ENCODE data around the gene EDDM13. TPM values are rescaled to one million over a fixed set of nuclear protein-coding genes. Genes with fewer than 3 reads are reported as not detected.

EDDM13 gene
- total and polyA plus RNA-seq, 2 donors (not counting 3 experiments of a cell fraction or from before 2014, with no cell fraction given), result 0.51 TPM; not detected in 1

GRCh38 chr19:56299688-56300087, 27.1 kb downstream of the EDDM13 start:
- no TSS peak for BruUV-seq (replicated peaks)
- no peaks in the 10 kb centered on the region for H3K79me2 ChIP-seq (ENCODE audit: control insufficient read depth, insufficient read depth, low read length)
- intact Hi-C loops (cut with micrococcal nuclease) (no loop called here), dilution Hi-C loops (cut with MboI; ENCODE audit: extremely low pct_ligation_motif_present, low sequenced_read_pairs) (no loop called here)
- no peaks in the 10 kb centered on the region for H3K9me1 ChIP-seq (replicated peaks; ENCODE audit: control insufficient read depth, extremely low read depth, insufficient read depth, low read length)
- no peak overlapping the region for H2AFZ ChIP-seq (ENCODE audit: low read depth, low read length)
- no peak for DNase-seq (ENCODE audit: low read depth, low spot score)
- H3K9ac ChIP-seq (replicated peaks; ENCODE audit: extremely low read depth, insufficient read depth, low read length), result no peak overlapping the region
- POLR2A ChIA-PET, result no interaction called here
- TF ChIP-seq FOS (IDR thresholded peaks at IDR 0.05; ENCODE audit: borderline replicate concordance, insufficient read depth, low read length) (no peak), MAX (IDR thresholded peaks at IDR 0.05; ENCODE audit: insufficient read depth, insufficient read length) (no peak), POLR2AphosphoS5 (IDR thresholded peaks at IDR 0.05; ENCODE audit: insufficient read depth, low read depth, low read length) (no peak), GATA2 (IDR thresholded peaks at IDR 0.05; ENCODE audit: insufficient read depth, insufficient read length, low read depth, low read length) (no peak), MYC (IDR thresholded peaks at IDR 0.05; ENCODE audit: low read depth, low read length) (no peak), CTCF (IDR thresholded peaks at IDR 0.05; ENCODE audit: extremely low read depth in 1 of 2, insufficient read depth in 1 of 2, low read depth in 1 of 2, low read length in 2 of 2) (no peak), JUN (IDR thresholded peaks at IDR 0.05; ENCODE audit: borderline replicate concordance, insufficient read depth, insufficient read length, low read depth) (no peak), EZH2 (IDR thresholded peaks at IDR 0.05; ENCODE audit: borderline replicate concordance, low read depth, low read length, severe bottlenecking) (no peak), POLR2A (IDR thresholded peaks at IDR 0.05; ENCODE audit: low read depth, low read length) (no peak)
- H3K4me2 ChIP-seq (ENCODE audit: insufficient read depth, low read length), result no peak overlapping the region
- no peaks in the 10 kb centered on the region for H3K9me3 ChIP-seq (replicated peaks; ENCODE audit: control insufficient read depth, insufficient read depth, low read length)
- H4K20me1 ChIP-seq (replicated peaks; ENCODE audit: control insufficient read depth, extremely low read depth, insufficient read depth, low read length), result no peaks in the 10 kb centered on the region
- H3K4me3 ChIP-seq (replicated peaks in 1 of 3; ENCODE audit: insufficient read depth in 1 of 3, low read depth in 1 of 3, low read length in 3 of 3), result no peak overlapping the region
- CTCF ChIA-PET, result interaction anchor here (0.6 to 4.1 kb wide), 7 partner anchors 11 to 233 kb away, joined by 3 to 44 read pairs (median 4); no protein-coding TSS in a partner anchor
- H3K27ac ChIP-seq (ENCODE audit: insufficient read depth, low read depth, low read length), result no peak overlapping the region
- peaks cover 0 to 5% of the 10 kb centered on the region in 2 experiments for H3K36me3 ChIP-seq (ENCODE audit: control insufficient read depth in 2 of 2, extremely low read depth in 1 of 2, insufficient read depth in 2 of 2, low read length in 2 of 2)
- H3K4me1 ChIP-seq (ENCODE audit: control insufficient read depth, extremely low read depth, insufficient read depth, low read length), result peaks cover 15% of the 10 kb centered on the region
- H3K27me3 ChIP-seq (ENCODE audit: control insufficient read depth in 2 of 2, insufficient read depth in 2 of 2, low read length in 2 of 2), result no peaks in the 10 kb centered on the region
- FAIRE-seq, result no peak
